Measurements from ENCODE around the gene GUCD1.

DNA sequence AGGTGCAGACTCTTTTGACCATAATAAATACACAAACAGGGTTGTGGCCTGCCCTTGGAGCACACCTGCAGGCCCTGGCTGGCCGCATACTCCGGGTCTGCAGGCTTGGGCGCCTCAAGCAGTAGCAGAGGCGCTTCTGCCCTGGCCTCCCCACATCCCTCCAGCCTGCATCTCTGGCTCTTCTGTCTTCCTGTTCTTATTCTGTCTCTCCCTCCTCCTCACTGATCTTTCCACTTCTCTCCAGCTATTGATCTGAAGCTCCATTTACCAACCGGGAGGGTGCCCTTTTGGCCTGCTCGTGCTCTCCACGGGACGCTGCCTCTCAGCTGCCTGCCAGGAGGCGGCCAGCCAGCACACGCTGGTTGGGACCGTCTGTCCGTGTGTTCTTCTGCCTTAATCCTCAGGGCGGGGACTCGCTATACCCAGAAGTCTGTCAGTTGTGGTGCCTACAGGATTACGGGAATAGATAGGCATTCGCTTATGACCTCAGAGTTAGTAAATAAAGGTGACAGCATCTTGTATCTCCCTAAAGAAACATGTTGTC lies 54.6 kb downstream of the GUCD1 start:
- TF ChIP-seq, protein P1, sequence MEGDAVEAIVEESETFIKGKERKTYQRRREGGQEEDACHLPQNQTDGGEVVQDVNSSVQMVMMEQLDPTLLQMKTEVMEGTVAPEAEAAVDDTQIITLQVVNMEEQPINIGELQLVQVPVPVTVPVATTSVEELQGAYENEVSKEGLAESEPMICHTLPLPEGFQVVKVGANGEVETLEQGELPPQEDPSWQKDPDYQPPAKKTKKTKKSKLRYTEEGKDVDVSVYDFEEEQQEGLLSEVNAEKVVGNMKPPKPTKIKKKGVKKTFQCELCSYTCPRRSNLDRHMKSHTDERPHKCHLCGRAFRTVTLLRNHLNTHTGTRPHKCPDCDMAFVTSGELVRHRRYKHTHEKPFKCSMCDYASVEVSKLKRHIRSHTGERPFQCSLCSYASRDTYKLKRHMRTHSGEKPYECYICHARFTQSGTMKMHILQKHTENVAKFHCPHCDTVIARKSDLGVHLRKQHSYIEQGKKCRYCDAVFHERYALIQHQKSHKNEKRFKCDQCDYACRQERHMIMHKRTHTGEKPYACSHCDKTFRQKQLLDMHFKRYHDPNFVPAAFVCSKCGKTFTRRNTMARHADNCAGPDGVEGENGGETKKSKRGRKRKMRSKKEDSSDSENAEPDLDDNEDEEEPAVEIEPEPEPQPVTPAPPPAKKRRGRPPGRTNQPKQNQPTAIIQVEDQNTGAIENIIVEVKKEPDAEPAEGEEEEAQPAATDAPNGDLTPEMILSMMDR (optimal IDR thresholded peaks at IDR 0.05 in 1 of 3, IDR thresholded peaks at IDR 0.05 in 1 of 3, conservative IDR thresholded peaks at IDR 0.05 in 1 of 3; ENCODE audit: extremely low read depth in 1 of 3, insufficient read depth in 2 of 3, low read length in 3 of 3), result no peak
- no peak for TF ChIP-seq EZH2 (IDR thresholded peaks at IDR 0.05; ENCODE audit: low read length)
